Keratinocyte (primary cell): Measurements from ENCODE around the gene BMP7. TPM values are rescaled to one million over a fixed set of nuclear protein-coding genes. Genes with fewer than 3 reads are reported as not detected.

ENCODE experiments used
- DNase-seq: peaks from one replicate; pipeline ENCODE4 v3.0.0-alpha.2; 2011; ENCODE audit warnings: low read depth, missing footprints, low spot score
- FAIRE-seq: peaks from 2 replicates; lab custom pipeline; 2011; peaks lifted over from hg19 to GRCh38; lab: Jason Lieb, UNC
- H2AFZ ChIP-seq: 2 replicates; pipeline ENCODE4 v1.6.0; 2012; ENCODE audit warnings: low read length, control low read depth, inconsistent platforms; ENCODE audit not compliant: control insufficient read depth
- H3K27ac ChIP-seq: 2 replicates; pipeline ENCODE4 v1.5.1; 2011; ENCODE audit warnings: low read length; ENCODE audit not compliant: control insufficient read depth, insufficient read depth
- H3K27me3 ChIP-seq: 3 replicates; pipeline ENCODE4 v1.6.0; 2011; ENCODE audit warnings: low read length; ENCODE audit not compliant: control insufficient read depth, insufficient read depth; ENCODE audit errors: extremely low read depth
- H3K36me3 ChIP-seq, 2 experiments: 2 replicates in 1 of 2; 3 replicates in 1 of 2; pipeline ENCODE4 v1.5.1; 2011; ENCODE audit warnings: low read length in 2 of 2, mild to moderate bottlenecking in 1 of 2; ENCODE audit not compliant: control insufficient read depth in 2 of 2, insufficient read depth in 2 of 2; ENCODE audit errors: extremely low read depth in 1 of 2
- H3K4me1 ChIP-seq: 3 replicates; pipeline ENCODE4 v1.5.1; 2011; ENCODE audit warnings: low read length; ENCODE audit not compliant: control insufficient read depth, insufficient read depth; ENCODE audit errors: extremely low read depth
- H3K4me2 ChIP-seq: 3 replicates; pipeline ENCODE4 v1.6.0; 2011; ENCODE audit warnings: low read depth, low read length; ENCODE audit not compliant: control insufficient read depth, insufficient read depth; ENCODE audit errors: extremely low read depth
- H3K4me3 ChIP-seq, 3 experiments: fragments of 200-600 bp in 1 of 3; sonication (generic) in 1 of 3; 2 replicates in 2 of 3; 3 replicates in 1 of 3; pipeline ENCODE4 v1.5.1; 2011 to 2016; ENCODE audit warnings: low read length in 3 of 3, mild to moderate bottlenecking in 3 of 3, control low read depth in 2 of 3, inconsistent platforms in 1 of 3, low read depth in 1 of 3, mixed read lengths in 1 of 3, mixed run types in 1 of 3, moderate library complexity in 1 of 3; ENCODE audit not compliant: control insufficient read depth in 2 of 3, insufficient read depth in 2 of 3; ENCODE audit errors: extremely low read depth in 1 of 3
- H3K79me2 ChIP-seq: 2 replicates; pipeline ENCODE4 v1.6.0; 2012; ENCODE audit warnings: low read length; ENCODE audit not compliant: control insufficient read depth, insufficient read depth
- H3K9ac ChIP-seq: 3 replicates; pipeline ENCODE4 v1.6.0; 2011; ENCODE audit warnings: low read length; ENCODE audit not compliant: control insufficient read depth, insufficient read depth; ENCODE audit errors: extremely low read depth
- H3K9me1 ChIP-seq: 3 replicates; pipeline ENCODE4 v1.6.0; 2011; ENCODE audit warnings: low read length; ENCODE audit not compliant: control insufficient read depth, insufficient read depth; ENCODE audit errors: extremely low read depth
- H3K9me3 ChIP-seq: 2 replicates; pipeline ENCODE4 v1.5.1; 2012; ENCODE audit warnings: low read depth, low read length; ENCODE audit not compliant: control insufficient read depth
- H4K20me1 ChIP-seq: 3 replicates; pipeline ENCODE4 v1.6.0; 2011; ENCODE audit warnings: low read length; ENCODE audit not compliant: control insufficient read depth, insufficient read depth; ENCODE audit errors: extremely low read depth
- EZH2 ChIP-seq: IDR thresholded peaks from one replicate; pipeline ENCODE4 v1.6.1; 2012; ENCODE audit warnings: inconsistent platforms, mild to moderate bottlenecking, low read length, moderate library complexity
- dilution Hi-C: fragments of 300-500 bp; cut with MboI; formaldehyde crosslinking; loops from one replicate; pipeline ENCODE4 v1.7.0; 2020; ENCODE audit warnings: low sequenced_read_pairs; ENCODE audit not compliant: extremely low pct_ligation_motif_present
- polyA plus RNA-seq, 5 experiments: library from polyadenylated mRNA; depleted of rRNA in 3 of 5; stranded (reverse) in 3 of 5; stranded (forward) in 1 of 5; unstranded in 1 of 5; fragments of >200 nt; gene quantifications; 1 replicate in 1 of 5; 2 replicates in 3 of 5; 3 replicates in 1 of 5; pipeline versions ENCODE4 v1.2.1 to v1.2.3, GENCODE V29; 2011 to 2012; ENCODE audit warnings: missing spikeins in 2 of 5, low read depth in 1 of 5, low replicate concordance in 1 of 5
- TF ChIP-seq, protein P1 (sequence below), 3 experiments: IDR thresholded peaks in 1 of 3; conservative IDR thresholded peaks in 1 of 3; optimal IDR thresholded peaks in 1 of 3; 2 replicates in 2 of 3; 3 replicates in 1 of 3; pipeline versions ENCODE3 to v1.5.1; 2011; ENCODE audit warnings: low read length in 3 of 3, mild to moderate bottlenecking in 3 of 3, moderate library complexity in 2 of 3, control low read depth in 1 of 3, inconsistent platforms in 1 of 3; ENCODE audit not compliant: insufficient read depth in 2 of 3; ENCODE audit errors: extremely low read depth in 1 of 3

Gene BMP7
- polyA plus RNA-seq, 1 donor (not counting 4 experiments of a cell fraction or from before 2014, with no cell fraction given) = 0.29 TPM

DNA sequence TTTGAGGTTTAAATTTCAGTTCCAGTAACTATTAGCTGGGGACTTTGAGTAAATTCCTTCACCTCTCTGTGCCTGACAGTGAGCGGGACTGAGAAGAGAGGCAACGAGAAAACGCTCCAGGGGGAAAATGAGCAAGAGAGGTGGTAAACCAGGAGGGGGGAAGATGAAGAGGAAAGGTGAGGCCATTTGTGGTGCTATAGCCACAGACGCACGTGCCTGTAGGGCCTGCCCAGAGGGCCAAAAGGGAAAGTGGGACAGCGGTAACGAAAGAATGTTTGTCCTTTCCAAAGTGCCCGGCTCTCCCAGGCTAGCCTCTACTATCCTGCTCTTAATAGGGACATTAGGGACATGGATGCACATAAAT is 99.2 kb downstream of the BMP7 start:
- H3K36me3 ChIP-seq = no peaks in the 10 kb centered on the region
- dilution Hi-C loops = no loop called here
- no peak for TF ChIP-seq EZH2
- TF ChIP-seq, protein P1, sequence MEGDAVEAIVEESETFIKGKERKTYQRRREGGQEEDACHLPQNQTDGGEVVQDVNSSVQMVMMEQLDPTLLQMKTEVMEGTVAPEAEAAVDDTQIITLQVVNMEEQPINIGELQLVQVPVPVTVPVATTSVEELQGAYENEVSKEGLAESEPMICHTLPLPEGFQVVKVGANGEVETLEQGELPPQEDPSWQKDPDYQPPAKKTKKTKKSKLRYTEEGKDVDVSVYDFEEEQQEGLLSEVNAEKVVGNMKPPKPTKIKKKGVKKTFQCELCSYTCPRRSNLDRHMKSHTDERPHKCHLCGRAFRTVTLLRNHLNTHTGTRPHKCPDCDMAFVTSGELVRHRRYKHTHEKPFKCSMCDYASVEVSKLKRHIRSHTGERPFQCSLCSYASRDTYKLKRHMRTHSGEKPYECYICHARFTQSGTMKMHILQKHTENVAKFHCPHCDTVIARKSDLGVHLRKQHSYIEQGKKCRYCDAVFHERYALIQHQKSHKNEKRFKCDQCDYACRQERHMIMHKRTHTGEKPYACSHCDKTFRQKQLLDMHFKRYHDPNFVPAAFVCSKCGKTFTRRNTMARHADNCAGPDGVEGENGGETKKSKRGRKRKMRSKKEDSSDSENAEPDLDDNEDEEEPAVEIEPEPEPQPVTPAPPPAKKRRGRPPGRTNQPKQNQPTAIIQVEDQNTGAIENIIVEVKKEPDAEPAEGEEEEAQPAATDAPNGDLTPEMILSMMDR (optimal IDR thresholded peaks at IDR 0.05 in 1 of 3, IDR thresholded peaks at IDR 0.05 in 1 of 3, conservative IDR thresholded peaks at IDR 0.05 in 1 of 3; ENCODE audit: extremely low read depth in 1 of 3, insufficient read depth in 2 of 3, low read length in 3 of 3) = no peak
- no peaks in the 10 kb centered on the region for H3K9me3 ChIP-seq
- H3K9me1 ChIP-seq = no peaks in the 10 kb centered on the region
- peaks cover 4% of the 10 kb centered on the region for H3K27me3 ChIP-seq
- H3K4me2 ChIP-seq = no peak overlapping the region
- no peak overlapping the region for H3K9ac ChIP-seq
- H3K27ac ChIP-seq = no peak overlapping the region
- FAIRE-seq = no peak
- no peak overlapping the region for H3K4me3 ChIP-seq
- no peak overlapping the region for H2AFZ ChIP-seq
- DNase-seq = no peak
- no peaks in the 10 kb centered on the region for H3K4me1 ChIP-seq
- H3K79me2 ChIP-seq = no peaks in the 10 kb centered on the region
- no peaks in the 10 kb centered on the region for H4K20me1 ChIP-seq

DNA sequence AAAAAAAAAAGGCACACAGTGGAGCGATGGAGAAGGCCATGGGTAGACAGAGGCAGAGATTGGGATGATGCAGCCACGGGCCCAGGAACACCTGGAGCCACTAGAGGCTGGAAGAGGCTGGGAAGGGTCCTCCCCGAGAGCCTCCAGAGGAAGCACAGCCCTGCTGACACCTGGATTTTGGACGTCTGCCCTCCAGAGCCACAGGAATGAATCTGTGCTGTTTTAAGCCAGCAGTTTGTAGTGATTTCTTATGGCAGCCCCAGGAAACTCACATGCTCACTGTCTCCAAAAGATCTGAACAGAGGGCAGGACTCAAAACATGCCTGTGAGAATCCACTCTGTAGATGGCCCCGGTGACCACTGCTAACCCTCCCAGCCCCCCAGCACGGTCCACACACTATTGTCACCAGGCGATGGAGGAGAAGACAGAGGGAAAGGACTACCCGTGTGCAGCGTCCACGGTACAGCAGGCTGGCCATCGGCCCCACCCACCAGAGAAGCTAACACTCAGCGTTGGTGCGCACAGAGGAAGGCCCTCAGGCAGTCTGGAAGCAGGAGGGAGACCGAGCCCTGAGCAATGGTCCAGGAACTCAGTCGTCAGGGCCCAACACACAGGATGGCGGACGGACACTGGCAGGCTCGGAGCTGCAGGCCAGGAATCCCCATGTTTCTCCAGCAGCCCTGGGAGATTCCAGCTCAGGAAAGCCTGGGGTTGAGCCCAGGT is 99.7 kb downstream of the BMP7 start:
- Histone ChIP-seq H3K27ac (no peak overlapping the region), H3K79me2 (no peaks in the 10 kb centered on the region), H3K9me1 (no peaks in the 10 kb centered on the region), H3K36me3 (no peaks in the 10 kb centered on the region), H3K9ac (no peak overlapping the region), H2AFZ (no peak overlapping the region), H3K4me3 (no peak overlapping the region), H3K27me3 (no peaks in the 10 kb centered on the region), H3K4me2 (no peak overlapping the region), H4K20me1 (no peaks in the 10 kb centered on the region), H3K4me1 (no peaks in the 10 kb centered on the region), H3K9me3 (no peaks in the 10 kb centered on the region)
- DNase-seq = no peak
- dilution Hi-C loops = no loop called here
- FAIRE-seq = no peak
- TF ChIP-seq, protein P1 (optimal IDR thresholded peaks at IDR 0.05 in 1 of 3, IDR thresholded peaks at IDR 0.05 in 1 of 3, conservative IDR thresholded peaks at IDR 0.05 in 1 of 3; ENCODE audit: extremely low read depth in 1 of 3, insufficient read depth in 2 of 3, low read length in 3 of 3) = no peak
- no peak for TF ChIP-seq EZH2
